Right lobe of liver (tissue), 6 donors: ENCODE measurements around the gene AKT3. TPM values are rescaled to one million over a fixed set of nuclear protein-coding genes. Genes with fewer than 3 reads are reported as not detected.

Source experiments
- ATAC-seq, 4 donors: fragments of 200-7000 bp; cut with Tn5 transposase; one replicate each; pipeline ENCODE4 v1.9.1; 2020; ENCODE audit warnings: mild to moderate bottlenecking in 4 of 4, moderate library complexity in 4 of 4
- DNase-seq, 3 donors: peaks; one replicate each; pipeline ENCODE4 v3.0.0-alpha.2; 2020
- H3K27ac ChIP-seq, 3 donors: fragments of 200-600 bp; one replicate each; pipeline ENCODE4 v1.8.0; 2022
- H3K27me3 ChIP-seq, 2 donors: fragments of 200-600 bp; one replicate each; pipeline ENCODE4 v1.8.0; 2022
- H3K36me3 ChIP-seq, 4 donors: fragments of 200-600 bp; sonication (generic) in 1 of 4; one replicate each; pipeline versions ENCODE4 v1.5.1 to v1.8.0; 2017 to 2022; ENCODE audit warnings: control low read depth in 1 of 4
- H3K4me1 ChIP-seq, 4 donors: fragments of 200-600 bp; sonication (generic) in 1 of 4; one replicate each; pipeline versions ENCODE4 v1.5.1 to v1.8.0; 2017 to 2022; ENCODE audit warnings: control low read depth in 1 of 4
- H3K4me3 ChIP-seq, 3 donors: fragments of 200-600 bp; one replicate each; pipeline ENCODE4 v1.8.0; 2022
- H3K9me3 ChIP-seq, 4 donors: fragments of 200-600 bp; sonication (generic) in 1 of 4; one replicate each; pipeline versions ENCODE4 v1.5.1 to v1.8.0; 2017 to 2022; ENCODE audit warnings: control low read depth in 1 of 4
- CTCF ChIP-seq, 4 donors: fragments of 200-600 bp in 3 of 4; fragments of 450-650 bp in 1 of 4; IDR thresholded peaks; one replicate each; pipeline versions ENCODE4 v1.5.1 to v1.8.0; 2016 to 2022; ENCODE audit warnings: antibody characterized with exemption in 4 of 4, mild to moderate bottlenecking in 2 of 4
- POLR2A ChIP-seq: fragments of 450-650 bp; IDR thresholded peaks from one replicate; pipeline ENCODE4 v1.6.1; 2017; ENCODE audit warnings: antibody characterized with exemption, mild to moderate bottlenecking
- WGBS: methylation state at CpG from one replicate; pipeline ENCODE4 v1.1.6; 2018; ENCODE audit warnings: low coverage, low lambda C conversion rate; ENCODE audit not compliant: insufficient coverage; ENCODE audit errors: missing lambda C conversion rate; 5-methylcytosine and 5-hydroxymethylcytosine counted together
- intact Hi-C, 2 donors: fragments of 100-400 bp; cut with DNase I; formaldehyde crosslinking; loops; one replicate each; pipeline versions ENCODE4 v1.11.2 to v1.14.1; 2022
- total RNA-seq, 6 experiments: library from RNA; depleted of rRNA in 2 of 6; stranded (reverse); fragments of >200 nt in 2 of 6; fragmentation: NEBNext Ultra II Directional in 3 of 6; extraction: Animal tissue kit (Norgen Biotek cat#: 25700) in 3 of 6; gene quantifications; one replicate each; pipeline versions ENCODE4 v1.1.0 to v1.2.4, GENCODE V29; 2016 to 2023
- donor health status: DM: no; HTN: yes; CAD: no.
- donor health status: DM: no; HTN: no; CAD: no.
- donor health status: DM: no; HTN: no; CAD: no.
- donor health status: DM: no; HTN: yes; CAD: no.
- donor health status: DM: no; HTN: yes; CAD: no.

Gene AKT3
- total RNA-seq, 6 experiments from 2014 or later = 4.9 to 9.6 (median 6.8) TPM

GRCh38 chr1:243490748-243491686 lies 359.0 kb downstream of the AKT3 start:
- DNase-seq = no peak
- Histone ChIP-seq H3K27me3 (no peaks in the 10 kb centered on the region), H3K4me3 (no peak overlapping the region), H3K36me3 (no peaks in the 10 kb centered on the region), H3K9me3 (no peaks in the 10 kb centered on the region), H3K4me1 (peaks cover 0 to 2% (median under 1%) of the 10 kb centered on the region in 4 donors), H3K27ac (no peak overlapping the region)
- intact Hi-C loops = no loop called here
- TF ChIP-seq POLR2A (no peak), CTCF (IDR thresholded peaks at IDR 0.05) (no peak)
- ATAC-seq = no peak
- WGBS = 86% methylated on average over 2 of the region's 8 CpGs

- no peaks in the 10 kb centered on the region for H3K36me3 ChIP-seq
- no peaks in the 10 kb centered on the region for H3K9me3 ChIP-seq
- no peaks in the 10 kb centered on the region for H3K27me3 ChIP-seq
- TF ChIP-seq POLR2A (no peak), CTCF (IDR thresholded peaks at IDR 0.05) (no peak)
- no peaks in the 10 kb centered on the region for H3K4me1 ChIP-seq
- ATAC-seq (peak in 3 of 4 donors; percentile 16 to 39 (median 31)), DNase-seq (no peak)
- no peak overlapping the region for H3K27ac ChIP-seq
- WGBS = 82% methylated on average over 11 of the region's 21 CpGs
- intact Hi-C loops = no loop called here
- H3K4me3 ChIP-seq = no peak overlapping the region
Measured at GRCh38 chr1:243489681-243490546, 360.1 kb downstream of the AKT3 start.

DNA sequence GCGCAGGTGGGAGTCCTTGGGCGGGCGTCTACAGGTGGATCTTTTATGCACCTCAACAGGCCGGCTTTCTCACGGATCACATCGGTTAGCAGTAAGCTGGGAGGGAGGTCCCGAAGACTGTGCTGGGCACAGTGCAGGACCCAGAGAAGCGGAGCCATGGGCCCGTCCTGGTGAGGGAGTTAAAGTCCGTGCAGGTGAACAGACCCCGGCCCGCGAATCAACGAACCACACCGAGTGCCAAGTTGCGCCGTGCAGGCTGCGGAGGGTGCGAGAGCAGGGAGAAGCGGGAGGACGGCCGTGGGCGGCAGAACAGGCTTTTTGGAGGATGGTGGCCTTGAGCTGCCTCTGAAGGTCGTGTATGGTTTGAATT lies 360.9 kb downstream of the AKT3 start:
- intact Hi-C loops = no loop called here
- ATAC-seq (no peak), DNase-seq (no peak)
- Histone ChIP-seq H3K9me3 (no peaks in the 10 kb centered on the region), H3K36me3 (no peaks in the 10 kb centered on the region), H3K4me1 (no peaks in the 10 kb centered on the region), H3K27me3 (no peaks in the 10 kb centered on the region), H3K4me3 (no peak overlapping the region), H3K27ac (no peak overlapping the region)
- WGBS = no CpG with 5 or more reads among the region's 24 CpGs
- TF ChIP-seq CTCF (IDR thresholded peaks at IDR 0.05) (no peak), POLR2A (no peak)

GRCh38 chr1:243488459-243489157 lies 361.4 kb downstream of the AKT3 start:
- WGBS = 76% methylated on average over 10 of the region's 20 CpGs
- TF ChIP-seq POLR2A = no peak
- no peak for TF ChIP-seq CTCF (IDR thresholded peaks at IDR 0.05)
- Histone ChIP-seq H3K27me3 (no peaks in the 10 kb centered on the region), H3K9me3 (no peaks in the 10 kb centered on the region), H3K27ac (no peak overlapping the region), H3K36me3 (no peaks in the 10 kb centered on the region), H3K4me1 (no peaks in the 10 kb centered on the region), H3K4me3 (no peak overlapping the region)
- intact Hi-C loops = no loop called here
- DNase-seq (no peak), ATAC-seq (no peak)
